GM18870 (cell line): ENCODE measurements around the gene BRD4.

ENCODE experiments used
- ATAC-seq: cut with Tn5 transposase; IDR thresholded peaks from one replicate; pipeline ENCODE4 v1.9.1; 2021; ENCODE audit warnings: moderate library complexity; ENCODE audit not compliant: unreplicated experiment

Gene BRD4

GRCh38 chr19:15234431-15235130 is 97.8 kb downstream of the BRD4 start:
- no peak for ATAC-seq

DNA sequence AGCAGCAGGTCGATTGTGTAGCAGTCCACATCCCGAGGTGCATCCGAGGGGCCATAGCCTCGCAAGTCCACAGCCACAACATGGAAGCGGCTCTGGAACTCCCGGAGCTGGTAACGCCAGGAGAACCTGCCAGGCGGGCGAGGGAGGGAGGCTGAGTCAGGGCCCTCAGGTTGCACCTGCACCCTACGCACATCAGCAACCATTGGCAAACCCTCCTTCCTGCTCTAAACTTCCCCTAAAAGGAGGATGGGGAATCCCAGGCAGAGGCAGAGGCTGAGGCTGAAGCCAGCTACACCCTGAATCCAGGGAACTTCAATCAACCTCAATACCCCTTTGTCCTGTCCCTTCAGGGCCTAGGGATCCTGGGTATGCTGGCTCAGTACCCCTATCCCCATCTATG is 101.1 kb downstream of the BRD4 start:
- no peak for ATAC-seq

- ATAC-seq: no peak
Measured at GRCh38 chr19:15227261-15227660, 105.1 kb downstream of the BRD4 start.

DNA sequence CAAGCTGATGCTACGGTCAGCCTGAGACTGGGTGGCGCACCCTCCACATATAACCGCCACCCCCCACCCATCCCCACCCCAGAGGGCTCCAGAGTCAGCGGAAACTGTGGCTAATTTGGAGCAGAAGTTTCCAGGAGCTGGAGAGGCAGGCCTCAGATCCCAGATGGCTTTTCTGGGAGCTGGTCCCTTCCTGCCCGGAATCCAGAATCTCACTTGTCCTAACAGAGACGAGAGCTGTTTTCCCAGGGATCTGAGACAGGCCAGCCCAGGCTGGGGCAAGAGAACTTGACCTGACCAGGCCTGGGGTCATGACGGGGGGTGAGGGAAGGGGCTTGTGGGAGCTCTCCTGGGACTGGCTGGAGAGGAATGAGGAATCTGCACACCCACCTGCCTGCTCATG is 106.6 kb downstream of the BRD4 start:
- ATAC-seq: no peak

DNA sequence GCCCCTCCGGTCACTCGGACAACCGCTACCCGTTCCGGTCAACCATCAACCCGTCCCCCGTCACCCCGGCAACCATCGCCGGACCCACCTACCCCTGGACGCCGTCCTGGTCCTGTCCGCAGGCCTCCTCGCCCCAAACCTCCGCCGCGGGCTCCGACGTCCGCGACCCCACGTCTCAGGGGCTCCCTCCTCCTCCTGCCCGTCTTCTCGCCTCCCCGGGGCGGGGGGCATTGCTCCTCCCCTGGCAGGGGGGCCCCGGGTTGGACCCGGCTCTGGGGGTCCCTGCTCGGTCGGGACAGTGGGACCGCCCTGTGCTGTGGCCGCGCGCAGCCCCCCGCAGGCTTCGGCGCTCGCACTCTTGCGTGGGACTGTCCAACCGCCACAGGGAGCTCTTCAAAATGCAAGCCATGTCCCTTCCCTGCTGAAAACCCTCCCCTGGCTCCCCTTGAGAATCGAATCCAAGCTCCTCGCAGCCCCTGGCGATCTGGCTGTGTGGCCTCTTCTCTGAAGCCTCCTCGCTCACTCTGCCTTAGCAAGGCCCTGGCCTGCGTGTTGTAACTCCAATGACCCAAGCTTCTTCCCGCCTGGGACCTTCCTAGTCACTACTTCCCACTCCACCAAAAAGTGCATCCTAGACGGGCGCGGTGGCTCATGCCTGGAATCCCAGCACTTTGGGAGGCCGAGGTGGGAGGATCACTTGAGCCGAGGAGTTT is 108.5 kb downstream of the BRD4 start:
- ATAC-seq: no peak

DNA sequence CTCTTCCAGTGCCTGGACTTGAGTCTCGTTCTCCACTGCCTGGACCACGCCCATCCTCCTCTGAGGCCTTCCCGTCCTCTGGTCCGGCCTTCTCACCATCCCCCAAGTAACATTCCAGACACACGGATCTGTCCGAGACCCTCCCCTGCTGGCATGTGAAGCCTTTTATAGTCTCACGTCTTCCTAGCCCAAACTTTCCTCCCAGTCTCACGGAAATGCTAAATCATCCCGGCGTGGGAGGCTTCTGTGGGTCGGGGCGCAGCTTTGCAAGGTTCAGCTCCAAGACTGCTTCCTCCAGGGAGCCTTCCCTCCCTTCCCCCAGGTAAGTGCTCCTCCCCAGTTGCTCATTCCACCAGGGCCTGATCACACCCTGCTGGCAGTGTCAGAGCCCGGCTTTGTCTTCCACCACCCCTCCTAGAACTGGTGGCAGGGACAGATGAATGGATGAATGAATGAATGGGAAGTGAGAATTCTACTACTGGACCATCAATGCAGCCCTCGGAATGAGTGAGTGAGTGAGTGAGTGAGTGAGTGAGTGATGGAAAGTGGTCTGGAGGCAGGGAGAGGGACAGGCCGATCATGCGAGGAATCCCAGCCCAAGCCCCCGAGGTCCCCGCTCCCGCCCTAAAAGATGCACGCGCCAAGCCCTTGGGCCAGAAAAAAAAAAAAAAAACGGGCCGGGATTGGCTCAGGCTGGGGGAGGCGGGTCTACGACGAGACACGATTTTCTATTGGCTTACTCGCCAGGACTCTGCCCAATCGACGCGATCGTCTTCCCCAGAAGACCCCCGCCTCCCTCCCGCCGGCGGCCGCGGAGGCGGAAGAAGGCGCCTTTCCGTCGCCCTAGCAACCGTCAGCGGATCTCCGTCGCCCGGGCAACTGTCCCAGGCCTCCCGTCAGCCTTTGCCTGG is 109.3 kb downstream of the BRD4 start:
- no peak for ATAC-seq

GRCh38 chr19:15220833-15221232 is 111.5 kb downstream of the BRD4 start:
- ATAC-seq: no peak

DNA sequence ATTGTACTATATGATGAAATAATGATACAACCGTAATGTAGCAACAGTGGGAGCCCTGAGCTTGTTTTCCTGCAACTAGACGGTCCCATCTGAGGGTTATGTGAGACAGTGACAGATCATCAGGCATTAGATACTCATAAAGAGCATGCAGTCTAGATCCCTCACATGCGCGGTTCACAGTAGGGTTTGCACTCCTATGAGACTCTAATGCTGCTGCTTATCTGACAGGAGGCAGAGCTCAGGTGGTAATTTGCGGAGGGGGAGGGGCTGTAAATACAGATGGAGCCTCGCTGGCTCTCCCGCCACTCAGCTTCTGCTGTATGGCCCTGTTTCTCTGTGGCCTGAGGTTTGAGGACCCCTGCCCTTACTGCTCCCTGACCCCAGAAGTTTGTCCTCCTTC is 113.8 kb downstream of the BRD4 start:
- no peak for ATAC-seq

DNA sequence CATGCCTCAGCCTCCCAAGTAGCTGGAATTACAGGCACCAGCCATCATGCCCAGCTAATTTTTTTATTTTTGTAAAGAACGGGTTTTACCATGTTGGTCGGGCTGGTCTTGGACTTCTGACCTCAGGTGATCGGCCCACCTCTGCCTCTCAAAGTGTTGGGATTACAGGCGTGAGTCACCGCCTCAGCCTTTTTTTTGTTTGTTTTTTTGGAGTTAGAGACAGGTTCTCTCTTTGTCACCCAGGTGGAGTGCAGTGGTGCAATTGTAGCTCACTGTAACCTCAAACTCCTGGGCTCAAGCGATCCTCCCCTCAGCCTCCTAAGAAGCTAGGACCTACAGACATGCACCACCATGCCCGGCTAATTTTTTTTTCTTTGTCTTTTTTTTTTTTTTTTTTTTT is 116.0 kb downstream of the BRD4 start:
- no peak for ATAC-seq

- ATAC-seq: no peak
Measured at GRCh38 chr19:15213715-15214381, 118.5 kb downstream of the BRD4 start.

GRCh38 chr19:15212711-15213110 is 119.6 kb downstream of the BRD4 start:
- no peak for ATAC-seq

- ATAC-seq: no peak
Measured at GRCh38 chr19:15210323-15210781, 122.0 kb downstream of the BRD4 start.

DNA sequence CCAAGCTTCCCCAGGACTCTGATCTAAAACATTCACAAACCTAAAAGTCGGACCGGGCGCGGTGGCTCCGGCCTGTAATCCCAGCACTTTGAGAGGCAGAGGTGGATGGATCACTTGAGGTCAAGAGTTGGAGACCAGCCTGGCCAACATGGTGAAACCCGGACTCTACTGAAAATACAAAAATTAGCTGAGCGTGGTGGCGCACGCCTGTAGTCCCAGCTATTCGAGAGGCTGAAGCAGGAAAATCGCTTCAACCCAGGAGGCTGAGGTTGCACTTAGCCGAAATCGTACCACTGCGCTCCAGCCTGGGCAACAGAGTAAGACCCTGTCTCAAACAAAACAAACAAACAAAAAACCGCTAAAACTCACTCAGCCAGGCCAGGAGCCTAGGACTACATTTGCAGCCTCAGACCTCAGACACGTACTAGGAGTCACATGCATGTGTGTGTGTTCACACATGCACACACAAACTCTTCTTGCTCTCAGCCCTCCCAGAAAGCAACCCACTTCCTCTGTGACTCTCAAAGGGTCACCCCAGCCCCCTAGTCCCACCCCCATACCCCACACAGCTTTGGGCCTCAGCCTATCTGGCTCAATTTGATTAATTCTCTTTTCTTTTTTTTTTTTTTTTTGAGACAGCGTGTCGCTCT is 130.8 kb downstream of the BRD4 start:
- ATAC-seq: no peak

DNA sequence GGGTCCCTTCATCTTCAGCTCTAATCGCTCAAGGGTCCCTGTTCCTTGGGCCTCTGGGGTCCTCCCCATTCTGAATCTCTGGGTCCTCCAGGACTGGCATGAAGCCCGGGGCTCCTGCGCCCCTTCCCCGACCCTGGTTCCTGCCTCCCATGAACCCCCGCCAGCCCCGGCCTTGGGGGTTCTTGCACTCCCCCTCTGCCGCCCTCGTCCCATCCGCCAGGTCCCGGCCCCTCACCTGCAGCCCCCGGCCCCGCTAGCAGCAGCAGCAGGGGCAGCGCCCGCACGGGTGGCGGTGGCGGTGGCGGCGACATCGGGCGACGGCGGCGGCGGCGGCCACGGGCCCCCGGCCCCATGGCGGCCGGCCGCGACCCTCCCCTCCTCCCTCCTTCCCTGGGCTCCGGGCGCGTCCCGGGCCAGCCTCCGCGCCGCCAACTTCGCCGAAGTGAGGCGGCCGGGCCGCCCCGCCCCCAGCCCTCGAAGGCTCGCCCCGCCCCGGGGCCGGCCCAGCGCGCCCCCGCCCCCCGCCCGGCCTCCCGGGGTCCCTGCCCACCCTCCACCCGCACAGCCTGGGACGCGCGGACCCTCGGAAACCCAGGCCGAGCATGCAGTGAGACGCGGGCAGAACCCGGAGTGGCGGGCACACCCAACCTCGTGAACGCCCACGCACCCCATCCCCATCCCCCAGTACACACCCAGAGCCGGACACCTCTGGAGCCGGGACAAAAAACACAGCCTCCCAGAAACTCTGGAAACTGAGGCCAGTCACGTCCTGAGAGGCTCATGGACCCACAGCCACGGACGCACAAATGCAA is 131.6 kb downstream of the BRD4 start, which contains the start of gene NOTCH3:
Gene NOTCH3, minus strand, starts transcription at position 443 of the 812 bp plus-strand sequence. Its CDS starts 90 bp downstream, at position 353.
- no peak for ATAC-seq

DNA sequence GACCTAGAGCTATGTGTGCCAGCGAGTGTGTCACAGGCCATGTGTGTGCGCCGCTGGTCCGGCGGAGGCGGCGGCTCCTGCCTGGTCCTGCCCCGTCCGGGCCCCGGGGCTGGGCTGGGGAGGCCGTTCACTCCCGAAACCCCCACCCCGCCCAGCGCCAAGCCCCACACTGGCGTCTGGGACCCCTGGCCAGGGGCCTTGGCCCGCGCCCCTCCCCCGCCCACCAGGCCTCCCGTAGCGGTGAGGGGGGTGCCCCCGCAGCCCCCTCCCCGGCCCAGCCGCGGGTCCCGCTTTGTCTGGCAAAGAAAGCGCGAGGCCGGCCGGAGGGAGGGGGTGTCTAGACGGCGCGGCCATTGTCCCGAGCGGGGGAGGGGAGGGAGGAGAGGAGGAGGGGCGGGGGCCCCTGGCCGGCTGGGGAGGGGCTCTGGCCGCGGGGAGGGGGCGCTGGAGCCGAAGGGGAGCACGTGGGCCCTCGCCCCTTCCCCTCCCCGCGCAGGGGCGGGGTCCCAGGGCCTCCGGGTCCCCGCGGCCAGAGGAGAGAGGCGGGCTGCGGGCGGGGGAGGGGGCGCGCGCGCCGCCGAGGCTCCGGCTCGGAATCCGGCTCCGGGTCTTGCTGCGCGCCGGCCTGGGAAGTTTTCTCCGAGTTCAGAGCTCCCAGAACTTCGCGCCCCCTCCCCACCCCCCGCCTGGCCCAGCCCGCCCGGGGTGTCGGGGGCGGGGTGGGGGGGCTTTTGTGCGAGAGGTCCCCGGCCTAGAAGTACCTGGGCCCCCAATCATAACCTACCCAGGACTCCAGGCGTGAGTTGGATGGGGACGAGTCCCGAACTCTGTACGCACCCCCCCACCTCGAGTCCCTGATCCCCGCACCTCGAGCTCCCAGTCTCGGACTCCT is 132.4 kb downstream of the BRD4 start:
- ATAC-seq: no peak

DNA sequence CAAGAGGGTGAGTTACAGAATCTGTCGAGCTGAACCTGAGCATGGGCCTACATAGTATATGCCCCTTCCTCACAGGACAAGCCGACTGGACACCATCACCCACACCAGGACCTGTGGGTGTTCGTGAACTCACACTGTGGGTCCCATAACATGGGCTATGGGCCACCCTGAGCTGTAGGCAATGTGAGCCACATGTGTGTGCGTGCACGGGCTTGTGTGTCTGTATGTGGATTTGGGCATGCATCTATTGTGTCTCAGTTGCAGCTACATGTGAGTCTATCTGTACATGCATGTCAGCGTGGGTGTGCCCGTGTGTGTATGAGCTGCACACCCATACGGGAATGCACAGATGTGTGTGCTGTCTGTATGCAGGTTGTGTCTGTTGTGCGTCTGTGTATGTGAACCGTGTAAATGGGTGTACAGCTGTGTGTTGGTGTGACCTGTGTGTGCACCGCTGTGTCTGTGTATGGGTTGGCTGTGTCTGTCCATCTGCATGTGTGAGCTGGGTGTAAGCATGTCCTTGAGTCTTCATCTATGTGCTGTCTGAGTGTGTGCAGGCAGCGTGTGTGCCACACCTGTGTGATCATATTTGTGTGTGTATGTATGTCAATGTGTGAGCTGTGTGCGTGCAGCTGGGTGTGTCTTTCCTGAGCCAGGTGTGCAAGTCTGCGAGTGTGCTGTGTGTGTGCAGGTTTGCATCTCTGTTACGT is 133.2 kb downstream of the BRD4 start:
- ATAC-seq: no peak

DNA sequence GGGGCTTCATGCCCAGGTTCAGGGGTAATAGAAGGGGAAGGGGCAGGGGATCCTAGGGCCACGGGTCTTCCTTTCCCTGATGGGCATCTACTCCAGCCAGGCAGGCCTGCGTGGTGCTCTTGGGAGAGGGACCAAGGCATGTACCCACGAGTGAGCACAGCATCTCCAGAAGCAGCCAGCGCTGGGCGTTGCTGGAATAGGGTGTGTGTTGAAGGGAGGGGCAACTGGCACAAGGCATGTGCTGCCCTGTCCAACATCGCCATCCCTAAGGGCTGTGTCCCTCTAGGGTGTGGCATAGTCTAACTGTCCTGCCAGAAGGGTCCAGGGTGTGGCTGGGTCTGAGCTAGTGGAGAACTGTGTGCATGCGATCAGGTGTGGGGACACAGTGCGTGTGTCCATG is 134.4 kb downstream of the BRD4 start:
- no peak for ATAC-seq
